22Rv1 (cell line): ENCODE results near the gene CYSTM1.

Source experiments
- H3K27ac ChIP-seq: fragments of 450-650 bp; 2 replicates; pipeline ENCODE4 v1.5.1; 2017
- CTCF ChIP-seq: fragments of 450-650 bp; IDR thresholded peaks from 2 replicates; pipeline ENCODE4 v1.5.1; 2017; ENCODE audit warnings: mild to moderate bottlenecking
- ZFX ChIP-seq: fragments of 450-650 bp; IDR thresholded peaks from 2 replicates; pipeline ENCODE4 v1.6.1; 2017; ENCODE audit warnings: antibody characterized with exemption, borderline replicate concordance

The CYSTM1 gene

DNA sequence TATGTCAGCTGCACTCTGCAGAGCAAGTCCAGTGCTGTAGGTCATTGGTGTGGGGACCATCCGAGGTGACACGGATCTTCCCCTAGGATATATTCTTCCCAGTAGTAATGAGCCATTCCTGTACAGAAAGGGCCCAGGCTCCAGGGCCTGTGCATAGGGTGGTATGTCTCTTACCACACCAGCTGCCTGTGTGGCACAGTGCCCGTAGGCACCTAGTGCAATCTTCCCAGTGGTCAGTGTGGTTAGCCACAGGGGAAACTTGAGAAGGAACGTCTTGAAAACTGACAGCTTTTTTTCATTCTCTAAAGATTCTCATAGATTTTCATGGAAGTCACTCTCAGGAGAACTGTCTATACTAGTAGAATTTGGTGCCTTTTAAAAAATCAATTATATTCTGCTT, 39.8 kb downstream of the CYSTM1 start:
- TF ChIP-seq CTCF = no peak
- H3K27ac ChIP-seq = no peak overlapping the region

- TF ChIP-seq CTCF = no peak
- TF ChIP-seq ZFX = no peak
- H3K27ac ChIP-seq = no peak overlapping the region
These were observed 40.3 kb downstream of the CYSTM1 start for GRCh38 chr5:140215276-140215675.

DNA sequence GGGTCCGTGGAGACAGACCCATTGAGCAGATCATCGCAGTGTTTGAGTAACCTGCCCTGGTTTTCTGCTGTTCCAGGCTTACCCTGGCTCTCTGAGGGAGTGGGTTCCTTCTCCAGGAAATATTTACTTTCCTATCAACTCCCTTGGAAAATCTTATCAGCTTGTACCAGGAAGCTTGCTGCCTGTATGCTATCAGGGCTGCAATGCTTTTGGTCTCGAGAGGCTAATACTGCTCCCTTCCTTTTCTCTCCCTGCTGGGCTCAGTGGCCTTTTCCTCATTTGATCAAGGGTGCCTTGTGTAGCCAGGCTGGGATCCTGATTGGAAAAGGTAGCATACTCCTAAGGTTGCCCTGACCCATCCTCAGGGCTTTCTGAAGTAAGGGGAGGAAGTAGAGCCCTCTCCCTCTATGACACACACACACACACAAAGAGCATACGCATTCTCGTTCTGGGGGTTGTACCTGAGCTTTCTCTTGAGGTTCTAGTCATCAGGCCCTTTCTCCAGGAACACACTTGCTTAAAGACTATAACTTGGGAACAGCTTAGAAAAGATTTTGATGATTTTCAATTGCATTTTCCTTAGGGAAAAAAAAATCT, 41.6 kb downstream of the CYSTM1 start:
- H3K27ac ChIP-seq = no peak overlapping the region

DNA sequence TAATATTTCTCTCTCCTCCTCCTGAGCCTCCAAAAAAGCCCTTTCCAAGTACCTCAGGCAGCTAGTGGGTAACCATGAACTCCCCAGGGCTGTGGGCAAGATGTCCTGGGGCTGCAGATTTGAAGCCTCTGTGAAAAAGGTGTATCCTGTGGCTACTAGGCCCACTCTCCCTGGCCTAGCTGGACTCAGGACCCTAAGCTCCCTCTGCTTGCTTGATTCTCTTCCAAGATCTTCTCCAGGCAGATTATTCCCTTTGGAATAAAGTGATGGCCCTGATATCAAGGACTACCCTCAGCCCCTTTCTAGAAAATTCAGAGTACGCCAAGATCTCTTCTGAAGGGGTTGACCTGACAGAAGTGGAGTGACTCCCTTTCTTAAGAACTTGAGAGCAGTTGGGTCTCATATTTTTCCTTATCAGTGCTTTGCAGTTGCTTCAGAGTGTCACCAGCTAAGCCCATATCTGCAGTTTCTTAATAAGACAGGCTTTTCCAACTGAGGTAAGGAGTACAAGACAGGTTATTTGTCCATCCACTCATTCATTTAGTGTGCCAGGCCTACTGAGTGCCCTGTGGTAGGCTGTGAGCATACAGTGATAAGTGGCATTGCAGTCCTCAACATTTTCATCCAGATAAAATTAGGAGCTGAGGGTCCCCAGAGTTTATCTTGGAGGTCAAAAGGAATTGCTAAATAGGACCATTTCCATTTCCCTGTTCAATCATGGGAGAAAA, 42.5 kb downstream of the CYSTM1 start:
- no peak for TF ChIP-seq ZFX
- no peak for TF ChIP-seq CTCF
- no peak overlapping the region for H3K27ac ChIP-seq

More for the DNA sequence above, 41.6 kb downstream of the CYSTM1 start:
- TF ChIP-seq CTCF (no peak), ZFX (no peak)

DNA sequence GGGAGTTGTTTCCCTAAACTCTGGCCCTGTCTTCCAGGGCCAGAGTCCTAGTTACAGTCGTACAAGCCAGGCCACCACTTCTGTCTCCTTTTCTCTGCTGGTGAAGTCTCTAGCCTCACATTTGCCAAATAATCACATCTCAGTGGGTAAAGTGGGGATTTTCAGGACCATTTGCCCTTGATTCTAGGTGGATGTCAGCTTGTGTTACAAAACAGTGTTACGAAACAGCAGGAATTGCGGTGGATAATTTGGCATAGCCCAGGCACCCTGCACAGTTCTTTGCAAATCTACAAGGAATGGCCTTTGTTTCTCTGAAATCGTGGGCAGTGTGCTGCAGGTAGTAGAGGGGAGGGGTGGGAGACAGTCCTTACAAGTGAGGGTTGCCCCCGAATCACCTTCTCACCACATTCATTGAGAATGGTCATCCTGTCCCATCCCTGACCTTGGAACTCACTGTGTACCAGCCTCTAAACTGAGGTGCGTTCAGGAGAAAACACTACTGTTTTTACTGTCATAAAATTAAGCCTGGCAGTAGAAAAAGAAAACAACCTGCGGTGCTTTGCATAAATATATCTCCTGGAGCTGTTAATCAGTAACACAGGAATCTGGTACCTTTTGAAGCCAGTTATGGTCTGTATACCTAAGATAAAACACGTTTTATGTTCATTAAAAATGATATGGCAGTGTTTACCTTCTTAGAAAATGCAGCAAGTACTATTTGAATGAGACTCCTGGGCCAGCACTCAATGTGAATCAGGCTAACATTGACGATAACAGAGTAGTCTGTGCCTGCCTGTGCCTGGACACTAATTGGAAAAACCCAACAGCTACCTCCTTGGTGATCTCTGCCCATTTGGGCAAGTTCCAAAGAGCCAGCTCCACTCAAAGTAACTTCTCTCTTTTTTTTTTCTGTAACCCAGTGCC, 44.3 kb downstream of the CYSTM1 start:
- no peak for TF ChIP-seq CTCF
- TF ChIP-seq ZFX = no peak
- peak overlapping the region; percentile 56 for H3K27ac ChIP-seq

GRCh38 chr5:140220032-140220697, 45.2 kb downstream of the CYSTM1 start:
- H3K27ac ChIP-seq = peak overlapping the region; percentile 56
- TF ChIP-seq CTCF (no peak), ZFX (no peak)
